Measurements from ENCODE around the gene SHISA4.

SHISA4 gene

GRCh38 chr1:201895120-201895665 lies 6.5 kb downstream of the SHISA4 start:
- Histone ChIP-seq H3K9me3 (ENCODE audit: control insufficient read depth, insufficient read depth, low read depth, low read length) (no peaks in the 10 kb centered on the region), H3K27ac (ENCODE audit: extremely low read depth, low read depth, low read length) (no peak overlapping the region), H3K4me3 (ENCODE audit: low read depth, low read length) (no peak overlapping the region), H3K36me3 (ENCODE audit: control insufficient read depth in 2 of 2, insufficient read depth in 1 of 2, low read length in 2 of 2) (no peaks in the 10 kb centered on the region), H3K4me1 (ENCODE audit: control insufficient read depth, insufficient read depth, low read length) (no peaks in the 10 kb centered on the region)
- CTCF ChIA-PET = interaction anchor here (0.6 to 8.5 kb wide), 40 partner anchors 12 to 340 kb away, joined by 3 to 204 read pairs (median 6); partner anchors contain the start of genes LMOD1, RNPEP and TIMM17A
- POLR2A ChIA-PET = interaction anchor here (0.7 to 1.7 kb wide), 6 partner anchors 9 to 88 kb away, joined by 3 to 10 read pairs (median 8); partner anchors contain the start of genes RNPEP and TIMM17A
- TF ChIP-seq ZNF341 (tag by site-specific recombination; IDR thresholded peaks at IDR 0.05; ENCODE audit: low read depth) (0 out of 2 replicates have a peak, but pooled peaks have one; percentile 0), ZNF670 (tag by site-specific recombination; IDR thresholded peaks at IDR 0.05; ENCODE audit: low read depth) (no peak)

GRCh38 chr1:201895913-201896807 lies 7.5 kb downstream of the SHISA4 start:
- H3K4me3 ChIP-seq (ENCODE audit: low read depth, low read length) = no peak overlapping the region
- no peaks in the 10 kb centered on the region for H3K36me3 ChIP-seq (ENCODE audit: control insufficient read depth in 2 of 2, insufficient read depth in 1 of 2, low read length in 2 of 2)
- no peaks in the 10 kb centered on the region for H3K9me3 ChIP-seq (ENCODE audit: control insufficient read depth, insufficient read depth, low read depth, low read length)
- POLR2A ChIA-PET = interaction anchor here (0.7 to 1.7 kb wide), 9 partner anchors 9 to 87 kb away, joined by 3 to 10 read pairs (median 5); partner anchors contain the start of genes LMOD1, RNPEP and TIMM17A
- no peaks in the 10 kb centered on the region for H3K4me1 ChIP-seq (ENCODE audit: control insufficient read depth, insufficient read depth, low read length)
- H3K27ac ChIP-seq (ENCODE audit: extremely low read depth, low read depth, low read length) = no peak overlapping the region
- CTCF ChIA-PET = interaction anchor here (0.6 to 8.5 kb wide), 59 partner anchors 11 to 279 kb away, joined by 3 to 204 read pairs (median 4); partner anchors contain the start of genes LMOD1, RNPEP and TIMM17A
- TF ChIP-seq ZBTB10 (tag by site-specific recombination; IDR thresholded peaks at IDR 0.05) (peak; percentile 70), ZBTB7A (tag by site-specific recombination; IDR thresholded peaks at IDR 0.05; ENCODE audit: low read depth) (no peak; the same call in 1 of the 2 replicates), ZNF791 (tag by site-specific recombination; IDR thresholded peaks at IDR 0.05) (no peak), ZNF449 (tag by site-specific recombination; IDR thresholded peaks at IDR 0.05) (peak; percentile 46; the same call in 1 of the 2 replicates), ZFP37 (tag by site-specific recombination; IDR thresholded peaks at IDR 0.05) (peak; percentile 95), ZFHX2 (tag by site-specific recombination; conservative IDR thresholded peaks at IDR 0.05) (peak; percentile 48), ZNF624 (tag by site-specific recombination; IDR thresholded peaks at IDR 0.05) (no peak), ZNF560 (tag by site-specific recombination; IDR thresholded peaks at IDR 0.05; ENCODE audit: borderline replicate concordance) (no peak), ZNF133 (tag by site-specific recombination; IDR thresholded peaks at IDR 0.05) (no peak), ZSCAN30 (tag by site-specific recombination; IDR thresholded peaks at IDR 0.05) (peak; percentile 98), FEZF1 (tag by site-specific recombination; IDR thresholded peaks at IDR 0.05) (peak; percentile 29; the same call in 1 of the 2 replicates), ZNF354C (tag by site-specific recombination; IDR thresholded peaks at IDR 0.05; ENCODE audit: borderline replicate concordance, low read depth) (no peak), ZSCAN5A (tag by site-specific recombination; IDR thresholded peaks at IDR 0.05) (no peak), REST (tag by site-specific recombination; IDR thresholded peaks at IDR 0.05) (0 out of 2 replicates have a peak, but pooled peaks have one; percentile 26), ZSCAN23 (tag by site-specific recombination; IDR thresholded peaks at IDR 0.05) (no peak), OVOL3 (tag by site-specific recombination; IDR thresholded peaks at IDR 0.05) (no peak), MZF1 (tag by site-specific recombination; IDR thresholded peaks at IDR 0.05; ENCODE audit: borderline replicate concordance) (peak; percentile 99), ZNF391 (tag by site-specific recombination; IDR thresholded peaks at IDR 0.05; ENCODE audit: borderline replicate concordance, low read depth) (peak; percentile 73; the same call in 1 of the 2 replicates), GLIS1 (tag by site-specific recombination; IDR thresholded peaks at IDR 0.05) (peak; percentile 83), ZNF501 (tag by site-specific recombination; IDR thresholded peaks at IDR 0.05) (peak; percentile 83), KLF10 (tag by site-specific recombination; IDR thresholded peaks at IDR 0.05) (no peak)

Data from HEK293 (cell line).